Vagina (tissue), 2 donors: ENCODE results near the gene ASTN2.

ENCODE experiments used
- POLR2A ChIP-seq, 2 donors: fragments of 450-650 bp; IDR thresholded peaks; one replicate each; pipeline ENCODE4 v1.6.1; 2017; ENCODE audit warnings: antibody characterized with exemption in 2 of 2, mild to moderate bottlenecking in 2 of 2, moderate library complexity in 2 of 2
- POLR2AphosphoS5 ChIP-seq, 2 donors: sonication (generic); formaldehyde crosslinking; IDR thresholded peaks; one replicate each; pipeline ENCODE4 v1.9.0; 2017; ENCODE audit warnings: antibody characterized with exemption in 2 of 2, mild to moderate bottlenecking in 2 of 2, low read depth in 1 of 2; ENCODE audit not compliant: insufficient read depth in 1 of 2
- TF ChIP-seq, protein P1 (sequence below), 3 experiments: fragments of 450-650 bp in 2 of 3; fragments of 200-600 bp in 1 of 3; sonication (generic) in 1 of 3; IDR thresholded peaks; one replicate each; pipeline ENCODE4 v1.5.1; 2017 to 2019; ENCODE audit warnings: antibody characterized with exemption in 3 of 3, mild to moderate bottlenecking in 2 of 3, moderate library complexity in 2 of 3

DNA sequence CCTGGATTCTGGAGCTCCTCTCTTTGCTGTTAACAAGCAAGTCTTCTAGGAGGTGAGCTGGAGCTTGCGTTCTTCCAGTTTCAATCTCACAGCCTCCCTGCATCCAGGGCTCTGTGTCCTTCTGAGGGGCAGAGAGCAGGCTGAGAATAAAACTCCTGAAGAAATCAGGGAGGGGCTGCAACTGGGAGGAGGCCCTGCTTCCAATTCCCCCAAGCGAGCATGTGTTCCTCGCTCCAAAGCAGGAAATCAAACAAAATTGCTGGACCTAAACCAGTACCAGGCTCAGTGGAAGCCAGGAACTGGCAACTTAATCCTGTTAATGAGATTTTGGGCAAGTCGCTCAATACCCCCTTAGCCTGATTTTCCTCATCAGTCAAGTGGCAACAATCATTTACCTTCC is 181.8 kb downstream of the ASTN2 start:
- no peak for TF ChIP-seq POLR2AphosphoS5 (IDR thresholded peaks at IDR 0.05; ENCODE audit: insufficient read depth in 1 of 2, low read depth in 1 of 2)
- TF ChIP-seq, protein P1, sequence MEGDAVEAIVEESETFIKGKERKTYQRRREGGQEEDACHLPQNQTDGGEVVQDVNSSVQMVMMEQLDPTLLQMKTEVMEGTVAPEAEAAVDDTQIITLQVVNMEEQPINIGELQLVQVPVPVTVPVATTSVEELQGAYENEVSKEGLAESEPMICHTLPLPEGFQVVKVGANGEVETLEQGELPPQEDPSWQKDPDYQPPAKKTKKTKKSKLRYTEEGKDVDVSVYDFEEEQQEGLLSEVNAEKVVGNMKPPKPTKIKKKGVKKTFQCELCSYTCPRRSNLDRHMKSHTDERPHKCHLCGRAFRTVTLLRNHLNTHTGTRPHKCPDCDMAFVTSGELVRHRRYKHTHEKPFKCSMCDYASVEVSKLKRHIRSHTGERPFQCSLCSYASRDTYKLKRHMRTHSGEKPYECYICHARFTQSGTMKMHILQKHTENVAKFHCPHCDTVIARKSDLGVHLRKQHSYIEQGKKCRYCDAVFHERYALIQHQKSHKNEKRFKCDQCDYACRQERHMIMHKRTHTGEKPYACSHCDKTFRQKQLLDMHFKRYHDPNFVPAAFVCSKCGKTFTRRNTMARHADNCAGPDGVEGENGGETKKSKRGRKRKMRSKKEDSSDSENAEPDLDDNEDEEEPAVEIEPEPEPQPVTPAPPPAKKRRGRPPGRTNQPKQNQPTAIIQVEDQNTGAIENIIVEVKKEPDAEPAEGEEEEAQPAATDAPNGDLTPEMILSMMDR (IDR thresholded peaks at IDR 0.05) = no peak
- no peak for TF ChIP-seq POLR2A (IDR thresholded peaks at IDR 0.05)
